ENCODE data around the gene HHATL.

The HHATL gene

GRCh38 chr3:42742259-42742658 is 39.7 kb upstream of the HHATL start:
- H3K36me3 ChIP-seq (ENCODE audit: control insufficient read depth in 2 of 2, insufficient read depth in 1 of 2, low read length in 2 of 2) = no peaks in the 10 kb centered on the region
- no peaks in the 10 kb centered on the region for H3K9me3 ChIP-seq (ENCODE audit: control insufficient read depth, insufficient read depth, low read depth, low read length)
- no peaks in the 10 kb centered on the region for H3K4me1 ChIP-seq (ENCODE audit: control insufficient read depth, insufficient read depth, low read length)
- H3K4me3 ChIP-seq (ENCODE audit: low read depth, low read length) = no peak overlapping the region
- ChIA-PET POLR2A (no interaction called here), CTCF (interaction anchor here (0.6 kb wide), 1 partner anchor 140 kb away, joined by 6 read pairs; no protein-coding TSS in a partner anchor)
- TF ChIP-seq YY1 (tag by site-specific recombination; IDR thresholded peaks at IDR 0.05) = no peak
- no peak for TF ChIP-seq ZNF121 (tag by site-specific recombination; IDR thresholded peaks at IDR 0.05)
- no peak for TF ChIP-seq BCL11A (tag by site-specific recombination; IDR thresholded peaks at IDR 0.05; ENCODE audit: low read depth)
- TF ChIP-seq, protein P1, sequence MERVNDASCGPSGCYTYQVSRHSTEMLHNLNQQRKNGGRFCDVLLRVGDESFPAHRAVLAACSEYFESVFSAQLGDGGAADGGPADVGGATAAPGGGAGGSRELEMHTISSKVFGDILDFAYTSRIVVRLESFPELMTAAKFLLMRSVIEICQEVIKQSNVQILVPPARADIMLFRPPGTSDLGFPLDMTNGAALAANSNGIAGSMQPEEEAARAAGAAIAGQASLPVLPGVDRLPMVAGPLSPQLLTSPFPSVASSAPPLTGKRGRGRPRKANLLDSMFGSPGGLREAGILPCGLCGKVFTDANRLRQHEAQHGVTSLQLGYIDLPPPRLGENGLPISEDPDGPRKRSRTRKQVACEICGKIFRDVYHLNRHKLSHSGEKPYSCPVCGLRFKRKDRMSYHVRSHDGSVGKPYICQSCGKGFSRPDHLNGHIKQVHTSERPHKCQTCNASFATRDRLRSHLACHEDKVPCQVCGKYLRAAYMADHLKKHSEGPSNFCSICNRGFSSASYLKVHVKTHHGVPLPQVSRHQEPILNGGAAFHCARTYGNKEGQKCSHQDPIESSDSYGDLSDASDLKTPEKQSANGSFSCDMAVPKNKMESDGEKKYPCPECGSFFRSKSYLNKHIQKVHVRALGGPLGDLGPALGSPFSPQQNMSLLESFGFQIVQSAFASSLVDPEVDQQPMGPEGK (tag by site-specific recombination; IDR thresholded peaks at IDR 0.05) = no peak
- TF ChIP-seq ZNF664 (tag by site-specific recombination; IDR thresholded peaks at IDR 0.05) = no peak
- no peak overlapping the region for H3K27ac ChIP-seq (ENCODE audit: extremely low read depth, low read depth, low read length)

DNA sequence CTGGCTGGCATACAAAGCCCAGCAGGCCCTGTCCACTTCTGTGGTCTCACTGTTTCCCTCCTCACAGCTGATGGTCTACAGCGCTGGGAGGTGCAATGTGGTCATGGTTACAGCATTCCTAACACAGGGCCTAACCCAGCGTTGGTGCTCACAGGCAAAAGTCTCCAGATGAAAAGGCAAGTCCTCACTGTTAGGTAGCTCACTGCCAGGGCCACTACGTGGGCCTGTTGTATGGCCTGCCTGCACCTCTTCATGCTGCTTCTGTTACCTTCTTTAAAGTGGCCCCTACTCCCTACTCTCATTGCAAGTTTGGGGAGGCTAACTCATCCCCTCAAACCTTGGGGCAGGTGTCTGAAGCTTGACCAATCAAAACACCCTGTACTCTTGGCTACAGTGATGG is 39.2 kb upstream of the HHATL start:
- ChIA-PET CTCF (no interaction called here), POLR2A (no interaction called here)
- TF ChIP-seq, protein P2, sequence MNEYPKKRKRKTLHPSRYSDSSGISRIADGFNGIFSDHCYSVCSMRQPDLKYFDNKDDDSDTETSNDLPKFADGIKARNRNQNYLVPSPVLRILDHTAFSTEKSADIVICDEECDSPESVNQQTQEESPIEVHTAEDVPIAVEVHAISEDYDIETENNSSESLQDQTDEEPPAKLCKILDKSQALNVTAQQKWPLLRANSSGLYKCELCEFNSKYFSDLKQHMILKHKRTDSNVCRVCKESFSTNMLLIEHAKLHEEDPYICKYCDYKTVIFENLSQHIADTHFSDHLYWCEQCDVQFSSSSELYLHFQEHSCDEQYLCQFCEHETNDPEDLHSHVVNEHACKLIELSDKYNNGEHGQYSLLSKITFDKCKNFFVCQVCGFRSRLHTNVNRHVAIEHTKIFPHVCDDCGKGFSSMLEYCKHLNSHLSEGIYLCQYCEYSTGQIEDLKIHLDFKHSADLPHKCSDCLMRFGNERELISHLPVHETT (tag by site-specific recombination; IDR thresholded peaks at IDR 0.05) = no peak
- no peak for TF ChIP-seq BCL11A (tag by site-specific recombination; IDR thresholded peaks at IDR 0.05; ENCODE audit: low read depth)
- TF ChIP-seq KLF8 (tag by site-specific recombination; IDR thresholded peaks at IDR 0.05) = no peak
- TF ChIP-seq TRIM28 (IDR thresholded peaks at IDR 0.05; ENCODE audit: borderline replicate concordance, low read length) = no peak
- no peak for TF ChIP-seq SCRT2 (tag by site-specific recombination; IDR thresholded peaks at IDR 0.05)
- no peak for TF ChIP-seq ZNF350 (tag by site-specific recombination; IDR thresholded peaks at IDR 0.05)
- TF ChIP-seq ZNF157 (tag by site-specific recombination; IDR thresholded peaks at IDR 0.05) = no peak
- no peak for TF ChIP-seq ZFP41 (tag by site-specific recombination; IDR thresholded peaks at IDR 0.05; ENCODE audit: borderline replicate concordance)
- no peak for TF ChIP-seq ZNF211 (tag by site-specific recombination; IDR thresholded peaks at IDR 0.05; ENCODE audit: low read depth)
- no peak for TF ChIP-seq ZNF394 (tag by site-specific recombination; IDR thresholded peaks at IDR 0.05; ENCODE audit: borderline replicate concordance)
- TF ChIP-seq ZNF76 (tag by site-specific recombination; IDR thresholded peaks at IDR 0.05; ENCODE audit: borderline replicate concordance, low read depth) = no peak
- no peak for TF ChIP-seq ZNF596 (tag by site-specific recombination; IDR thresholded peaks at IDR 0.05)
- TF ChIP-seq, protein P3, sequence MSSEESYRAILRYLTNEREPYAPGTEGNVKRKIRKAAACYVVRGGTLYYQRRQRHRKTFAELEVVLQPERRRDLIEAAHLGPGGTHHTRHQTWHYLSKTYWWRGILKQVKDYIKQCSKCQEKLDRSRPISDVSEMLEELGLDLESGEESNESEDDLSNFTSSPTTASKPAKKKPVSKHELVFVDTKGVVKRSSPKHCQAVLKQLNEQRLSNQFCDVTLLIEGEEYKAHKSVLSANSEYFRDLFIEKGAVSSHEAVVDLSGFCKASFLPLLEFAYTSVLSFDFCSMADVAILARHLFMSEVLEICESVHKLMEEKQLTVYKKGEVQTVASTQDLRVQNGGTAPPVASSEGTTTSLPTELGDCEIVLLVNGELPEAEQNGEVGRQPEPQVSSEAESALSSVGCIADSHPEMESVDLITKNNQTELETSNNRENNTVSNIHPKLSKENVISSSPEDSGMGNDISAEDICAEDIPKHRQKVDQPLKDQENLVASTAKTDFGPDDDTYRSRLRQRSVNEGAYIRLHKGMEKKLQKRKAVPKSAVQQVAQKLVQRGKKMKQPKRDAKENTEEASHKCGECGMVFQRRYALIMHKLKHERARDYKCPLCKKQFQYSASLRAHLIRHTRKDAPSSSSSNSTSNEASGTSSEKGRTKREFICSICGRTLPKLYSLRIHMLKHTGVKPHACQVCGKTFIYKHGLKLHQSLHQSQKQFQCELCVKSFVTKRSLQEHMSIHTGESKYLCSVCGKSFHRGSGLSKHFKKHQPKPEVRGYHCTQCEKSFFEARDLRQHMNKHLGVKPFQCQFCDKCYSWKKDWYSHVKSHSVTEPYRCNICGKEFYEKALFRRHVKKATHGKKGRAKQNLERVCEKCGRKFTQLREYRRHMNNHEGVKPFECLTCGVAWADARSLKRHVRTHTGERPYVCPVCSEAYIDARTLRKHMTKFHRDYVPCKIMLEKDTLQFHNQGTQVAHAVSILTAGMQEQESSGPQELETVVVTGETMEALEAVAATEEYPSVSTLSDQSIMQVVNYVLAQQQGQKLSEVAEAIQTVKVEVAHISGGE (tag by site-specific recombination; conservative IDR thresholded peaks at IDR 0.05; ENCODE audit: low read depth) = no peak
- TF ChIP-seq CTCF (tag by site-specific recombination; IDR thresholded peaks at IDR 0.05) = no peak
- TF ChIP-seq ZNF555 (tag by site-specific recombination; conservative IDR thresholded peaks at IDR 0.05) = no peak
- TF ChIP-seq SP7 (tag by site-specific recombination; IDR thresholded peaks at IDR 0.05) = no peak
- Histone ChIP-seq H3K27ac (ENCODE audit: extremely low read depth, low read depth, low read length) (no peak overlapping the region), H3K36me3 (ENCODE audit: control insufficient read depth in 2 of 2, insufficient read depth in 1 of 2, low read length in 2 of 2) (no peaks in the 10 kb centered on the region), H3K9me3 (ENCODE audit: control insufficient read depth, insufficient read depth, low read depth, low read length) (no peaks in the 10 kb centered on the region), H3K4me3 (ENCODE audit: low read depth, low read length) (no peak overlapping the region), H3K4me1 (ENCODE audit: control insufficient read depth, insufficient read depth, low read length) (no peaks in the 10 kb centered on the region)
